HepG2 (cell line): ENCODE results near the gene DIAPH1. TPM values are rescaled to one million over a fixed set of nuclear protein-coding genes. Genes with fewer than 3 reads are reported as not detected.

Experiments
- ATAC-seq: fragments of 200-7000 bp; cut with Tn5 transposase; 3 replicates; pipeline ENCODE4 v1.9.1; 2020; ENCODE audit warnings: mild to moderate bottlenecking, moderate library complexity
- BruUV-seq: library from RNA; stranded (reverse); fragments of 400-500 nt; replicated peaks from 2 replicates; lab custom pipeline; 2021; lab: Mats Ljungman, UMichigan
- CTCF ChIA-PET: fragments of 300-600 bp; formaldehyde crosslinking; extraction: SDS; loops from one replicate; lab custom pipeline; 2021; ENCODE audit warnings: low total read pairs, inconsistent platforms, low intra/inter-chr PET ratio; lab: Yijun Ruan, JAX
- POLR2A ChIA-PET: fragments of 350-600 bp; sonication (Branson Sonifier 250); formaldehyde crosslinking; loops from one replicate; lab custom pipeline; 2020; ENCODE audit warnings: antibody characterized with exemption, inconsistent platforms; lab: Yijun Ruan, JAX
- DNase-seq: peaks from one replicate; pipeline ENCODE4 v3.0.0-alpha.2; 2015; ENCODE audit warnings: low spot score
- FAIRE-seq: peaks from 3 replicates; lab custom pipeline; 2011; peaks lifted over from hg19 to GRCh38; lab: Jason Lieb, UNC
- H2AFZ ChIP-seq: one replicate; pipeline ENCODE4 v1.6.1; 2011; ENCODE audit warnings: low read length, inconsistent platforms
- H3K27ac ChIP-seq: fragments of 300-600 bp; 3 replicates; pipeline ENCODE4 v1.8.0; 2011; ENCODE audit warnings: mixed run types, mild to moderate bottlenecking, mixed read lengths, low read length, inconsistent platforms; ENCODE audit not compliant: insufficient read depth; ENCODE audit errors: extremely low read length
- H3K27me3 ChIP-seq, 2 experiments: fragments of 200-600 bp in 1 of 2; 2 replicates in 1 of 2; 3 replicates in 1 of 2; pipeline versions ENCODE4 v1.6.0 to v1.8.0; 2011; ENCODE audit warnings: low read length in 2 of 2, mild to moderate bottlenecking in 2 of 2, moderate library complexity in 2 of 2, inconsistent platforms in 1 of 2; ENCODE audit not compliant: insufficient read depth in 2 of 2, control insufficient read depth in 1 of 2
- H3K36me3 ChIP-seq, 2 experiments: fragments of 200-600 bp in 1 of 2; replicated peaks in 1 of 2; 2 replicates in 1 of 2; 3 replicates in 1 of 2; pipeline versions ENCODE4 v1.5.1 to v1.8.0; 2011; ENCODE audit warnings: low read length in 2 of 2, inconsistent platforms in 1 of 2; ENCODE audit not compliant: insufficient read depth in 2 of 2, control insufficient read depth in 1 of 2
- H3K4me1 ChIP-seq: 2 replicates; pipeline ENCODE4 v1.5.1; 2012; ENCODE audit warnings: low read length, inconsistent platforms; ENCODE audit not compliant: insufficient read depth
- H3K4me2 ChIP-seq: 2 replicates; pipeline ENCODE4 v1.6.0; 2011; ENCODE audit warnings: low read depth, low read length, inconsistent platforms
- H3K4me3 ChIP-seq, 3 experiments: fragments of 200-600 bp in 1 of 3; sonication (generic), shearing (Covaris generic) in 1 of 3; replicated peaks in 1 of 3; 2 replicates each; pipeline ENCODE4 v1.5.1; 2011 to 2016; ENCODE audit warnings: low read length in 3 of 3, inconsistent platforms in 2 of 3, low read depth in 2 of 3, mild to moderate bottlenecking in 2 of 3, control low read depth in 1 of 3, mixed read lengths in 1 of 3; ENCODE audit not compliant: insufficient read depth in 1 of 3
- H3K79me2 ChIP-seq: one replicate; pipeline ENCODE4 v1.6.1; 2011; ENCODE audit warnings: low read length, inconsistent platforms; ENCODE audit not compliant: insufficient read depth
- H3K9ac ChIP-seq: 2 replicates; pipeline ENCODE4 v1.6.0; 2011; ENCODE audit warnings: mild to moderate bottlenecking, low read depth, low read length, inconsistent platforms; ENCODE audit not compliant: insufficient read depth
- H3K9me3 ChIP-seq: 2 replicates; pipeline ENCODE4 v1.5.1; 2012; ENCODE audit warnings: mild to moderate bottlenecking, low read length
- H4K20me1 ChIP-seq: 2 replicates; pipeline ENCODE4 v1.6.0; 2011; ENCODE audit warnings: inconsistent platforms, mild to moderate bottlenecking, low read length, moderate library complexity; ENCODE audit not compliant: insufficient read depth
- ARHGAP35 ChIP-seq: sonication (generic); formaldehyde crosslinking; IDR thresholded peaks from 2 replicates; pipeline ENCODE4 v1.9.0; 2022; ENCODE audit warnings: mild to moderate bottlenecking, inconsistent platforms, moderate library complexity, missing genetic modification reagents, borderline replicate concordance
- ATRX ChIP-seq: sonication (generic); formaldehyde crosslinking; IDR thresholded peaks from 2 replicates; pipeline ENCODE4 v1.4.0; 2020; ENCODE audit warnings: missing genetic modification reagents, borderline replicate concordance
- CBX1 ChIP-seq: IDR thresholded peaks from one replicate; pipeline ENCODE4 v1.6.1; 2016; ENCODE audit warnings: antibody characterized with exemption, low read depth
- CBX2 ChIP-seq, 2 experiments: fragments of 200-600 bp in 1 of 2; sonication (generic); formaldehyde crosslinking in 1 of 2; IDR thresholded peaks; 2 replicates each; pipeline versions ENCODE4 v1.7.0 to v1.8.1; 2018 to 2022; ENCODE audit warnings: low read depth in 2 of 2, low read length in 1 of 2, mild to moderate bottlenecking in 1 of 2, missing genetic modification reagents in 1 of 2
- CEBPG ChIP-seq: IDR thresholded peaks from 2 replicates; pipeline ENCODE4 v1.6.1; 2016
- CENPT ChIP-seq: sonication (generic); formaldehyde crosslinking; IDR thresholded peaks from 2 replicates; pipeline ENCODE4 v1.8.0; 2022; ENCODE audit warnings: low read depth, mild to moderate bottlenecking, moderate library complexity, missing genetic modification reagents
- FOSL2 ChIP-seq: sonication (generic); formaldehyde crosslinking; IDR thresholded peaks from 2 replicates; pipeline ENCODE4 v1.4.0; 2020; ENCODE audit warnings: missing genetic modification reagents
- GATAD2A ChIP-seq: IDR thresholded peaks from 2 replicates; pipeline ENCODE4 v1.6.1; 2016
- HNF4G ChIP-seq, 2 experiments: sonication (generic) in 1 of 2; formaldehyde crosslinking in 1 of 2; IDR thresholded peaks; 2 replicates each; pipeline versions ENCODE4 v1.4.0 to v1.6.1; 2011 to 2020; ENCODE audit warnings: borderline replicate concordance in 2 of 2, low read depth in 2 of 2, mild to moderate bottlenecking in 2 of 2, low read length in 1 of 2, missing genetic modification reagents in 1 of 2, moderate library complexity in 1 of 2
- KDM2A ChIP-seq: sonication (generic); formaldehyde crosslinking; IDR thresholded peaks from 2 replicates; pipeline ENCODE4 v1.4.0; 2020; ENCODE audit warnings: low read depth, missing genetic modification reagents, borderline replicate concordance
- KDM3A ChIP-seq: IDR thresholded peaks from 2 replicates; pipeline ENCODE4 v1.6.1; 2018; ENCODE audit warnings: low read depth, missing compliant biosample characterization
- KDM5A ChIP-seq: fragments of 200-600 bp; sonication (generic); IDR thresholded peaks from 2 replicates; pipeline ENCODE4 v1.7.0; 2018; ENCODE audit warnings: antibody characterized with exemption, mild to moderate bottlenecking, low read length, borderline replicate concordance
- NR2F6 ChIP-seq, 2 experiments: IDR thresholded peaks; 2 replicates each; pipeline ENCODE4 v1.6.1; 2016; ENCODE audit warnings: antibody characterized with exemption in 1 of 2, mild to moderate bottlenecking in 1 of 2
- PAWR ChIP-seq: sonication (generic); formaldehyde crosslinking; IDR thresholded peaks from 2 replicates; pipeline ENCODE4 v1.4.0; 2020; ENCODE audit warnings: missing genetic modification reagents, mild to moderate bottlenecking, borderline replicate concordance
- RARA ChIP-seq: IDR thresholded peaks from 2 replicates; pipeline ENCODE4 v1.6.1; 2016; ENCODE audit warnings: missing genetic modification reagents, missing compliant biosample characterization
- TRIM24 ChIP-seq: sonication (generic); formaldehyde crosslinking; IDR thresholded peaks from 2 replicates; pipeline ENCODE4 v1.8.0; 2022; ENCODE audit warnings: mild to moderate bottlenecking, missing genetic modification reagents
- WIZ ChIP-seq: sonication (generic); formaldehyde crosslinking; IDR thresholded peaks from 2 replicates; pipeline ENCODE4 v1.5.1; 2020; ENCODE audit warnings: mild to moderate bottlenecking, missing genetic modification reagents
- ZNF207 ChIP-seq: fragments of 450-650 bp; IDR thresholded peaks from 2 replicates; pipeline ENCODE4 v1.6.1; 2016; ENCODE audit warnings: antibody characterized with exemption, borderline replicate concordance
- ZNF263 ChIP-seq: sonication (generic); formaldehyde crosslinking; IDR thresholded peaks from 2 replicates; pipeline ENCODE4 v1.4.0; 2020; ENCODE audit warnings: missing genetic modification reagents
- ZNF460 ChIP-seq: sonication (generic); formaldehyde crosslinking; IDR thresholded peaks from 2 replicates; pipeline ENCODE4 v1.5.1; 2020; ENCODE audit warnings: missing genetic modification reagents, mild to moderate bottlenecking, borderline replicate concordance
- WGBS: methylation state at CpG from one replicate; pipeline ENCODE4 v1.1.6; 2017; ENCODE audit warnings: low lambda C conversion rate; 5-methylcytosine and 5-hydroxymethylcytosine counted together
- in situ Hi-C: cut with HindIII; loops from 2 replicates; pipeline ENCODE4 v1.10.0; 2017; ENCODE audit warnings: low pct_unique_long_range_greater_than_20kb; ENCODE audit not compliant: extremely low pct_ligation_motif_present
- intact Hi-C: fragments of 100-400 bp; cut with micrococcal nuclease; formaldehyde crosslinking; loops from one replicate; pipeline ENCODE4 v1.10.0; 2022; ENCODE audit not compliant: unreplicated experiment
- polyA plus RNA-seq, 8 experiments: library from polyadenylated mRNA; depleted of rRNA in 3 of 8; stranded (reverse) in 7 of 8; unstranded in 1 of 8; fragments of >200 nt; fragmentation: Illumina TruSeq in 4 of 8; extraction: Trizol in 4 of 8; gene quantifications; 2 replicates each; pipeline versions ENCODE4 v1.2.1 to v1.2.3, GENCODE V29; 2011 to 2016; ENCODE audit warnings: low read depth in 4 of 8, missing spikeins in 1 of 8, mixed read lengths in 1 of 8; ENCODE audit not compliant: insufficient read depth in 1 of 8
- total RNA-seq, 5 experiments: library from RNA; depleted of rRNA; stranded (reverse); fragments of >200 nt; fragmentation: Illumina TruSeq; extraction: Trizol; gene quantifications; 2 replicates each; pipeline ENCODE4 v1.2.3, GENCODE V29; 2016; ENCODE audit warnings: low read depth in 1 of 5
- TF ChIP-seq, protein P1 (sequence below): sonication (generic); formaldehyde crosslinking; IDR thresholded peaks from 2 replicates; pipeline ENCODE4 v1.4.0; 2020; ENCODE audit warnings: mild to moderate bottlenecking, low read depth, missing genetic modification reagents
- TF ChIP-seq, protein P2 (sequence below): sonication (generic); formaldehyde crosslinking; IDR thresholded peaks from 2 replicates; pipeline ENCODE4 v1.8.0; 2022; ENCODE audit warnings: missing genetic modification reagents, low read depth, mild to moderate bottlenecking, borderline replicate concordance

The DIAPH1 gene
- total and polyA plus RNA-seq, 2 of the 13 experiments (the other 11 are each of a cell fraction or from before 2014, with no cell fraction given) = 25.1 to 33.9 TPM

DNA sequence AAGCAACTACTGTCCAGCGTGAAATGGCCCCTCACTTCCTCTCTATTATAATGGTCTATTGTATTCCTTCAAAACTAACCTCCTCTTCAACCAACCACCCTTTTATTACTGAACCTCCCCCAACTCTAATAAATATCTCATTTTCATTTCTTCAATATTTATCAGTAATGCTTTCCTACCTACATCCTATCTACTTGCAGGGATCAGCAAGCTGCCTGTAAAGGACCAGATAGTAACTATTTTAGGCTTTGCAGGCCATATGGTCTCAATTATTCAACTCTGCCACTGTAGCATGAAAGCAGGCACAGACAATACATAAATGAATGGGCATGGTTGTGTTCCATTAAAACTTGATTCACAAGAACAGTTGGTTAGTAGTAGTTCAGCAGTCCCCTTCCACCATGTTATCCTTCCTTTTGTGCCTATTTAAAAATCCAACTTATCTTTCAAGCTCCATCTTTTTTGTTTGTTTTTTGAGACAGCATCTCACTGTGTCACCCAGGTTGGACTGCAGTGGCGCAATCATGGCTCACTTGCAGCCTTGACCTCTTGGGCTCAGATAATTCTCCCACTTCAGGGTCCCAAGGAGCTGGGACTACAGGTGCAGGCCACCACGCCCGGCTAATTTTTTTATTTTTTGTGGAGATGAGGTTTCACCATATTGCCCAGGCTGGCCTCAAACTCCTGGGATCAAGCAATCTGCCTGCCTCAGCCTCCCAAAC lies 84.1 kb downstream of the DIAPH1 start:
- H3K27ac ChIP-seq = no peak overlapping the region
- WGBS = 92% methylated on average over 4 of the region's 4 CpGs
- H2AFZ ChIP-seq = no peak overlapping the region
- peak; percentile 8 for DNase-seq
- no peak overlapping the region for H3K4me3 ChIP-seq
- H3K4me2 ChIP-seq = no peak overlapping the region
- in situ Hi-C loops (no loop called here), intact Hi-C loops (no loop called here)
- H3K4me1 ChIP-seq = peaks cover 15% of the 10 kb centered on the region
- no peaks in the 10 kb centered on the region for H3K9me3 ChIP-seq
- H3K79me2 ChIP-seq = no peaks in the 10 kb centered on the region
- H3K36me3 ChIP-seq = peaks cover 12 to 36% of the 10 kb centered on the region in 2 experiments
- H3K9ac ChIP-seq = no peak overlapping the region
- BruUV-seq = no TSS peak
- peak; percentile 58 for FAIRE-seq
- no peaks in the 10 kb centered on the region for H3K27me3 ChIP-seq
- ChIA-PET CTCF (no interaction called here), POLR2A (no interaction called here)
- H4K20me1 ChIP-seq = no peaks in the 10 kb centered on the region
- no peak for ATAC-seq
- TF ChIP-seq KDM2A (CRISPR knock-in tag) (no peak), WIZ (CRISPR knock-in tag) (no peak), ARHGAP35 (CRISPR knock-in tag) (no peak), PAWR (CRISPR knock-in tag) (no peak), CBX2 (IDR thresholded peaks at IDR 0.05; ENCODE audit: low read depth, low read length) (no peak), CBX2 (CRISPR knock-in tag; IDR thresholded peaks at IDR 0.05; ENCODE audit: low read depth) (no peak), CBX1 (no peak), NR2F6 (IDR thresholded peaks at IDR 0.05) (peak; percentile 57), NR2F6 (CRISPR knock-in tag; IDR thresholded peaks at IDR 0.05) (peak; percentile 68), FOSL2 (CRISPR knock-in tag) (peak; percentile 31; the same call in 1 of the 2 replicates), ATRX (CRISPR knock-in tag) (no peak), ZNF460 (CRISPR knock-in tag) (no peak), GATAD2A (CRISPR knock-in tag) (peak; percentile 56), ZNF207 (no peak), KDM3A (CRISPR knock-in tag) (no peak), CEBPG (CRISPR knock-in tag) (peak; percentile 69), TRIM24 (no peak), RARA (CRISPR knock-in tag) (no peak), CENPT (CRISPR knock-in tag) (no peak), HNF4G (IDR thresholded peaks at IDR 0.05; ENCODE audit: borderline replicate concordance, low read depth, low read length) (no peak), HNF4G (CRISPR knock-in tag; IDR thresholded peaks at IDR 0.05; ENCODE audit: borderline replicate concordance, low read depth) (no peak), ZNF263 (CRISPR knock-in tag) (no peak), KDM5A (no peak)
- TF ChIP-seq, protein P1, sequence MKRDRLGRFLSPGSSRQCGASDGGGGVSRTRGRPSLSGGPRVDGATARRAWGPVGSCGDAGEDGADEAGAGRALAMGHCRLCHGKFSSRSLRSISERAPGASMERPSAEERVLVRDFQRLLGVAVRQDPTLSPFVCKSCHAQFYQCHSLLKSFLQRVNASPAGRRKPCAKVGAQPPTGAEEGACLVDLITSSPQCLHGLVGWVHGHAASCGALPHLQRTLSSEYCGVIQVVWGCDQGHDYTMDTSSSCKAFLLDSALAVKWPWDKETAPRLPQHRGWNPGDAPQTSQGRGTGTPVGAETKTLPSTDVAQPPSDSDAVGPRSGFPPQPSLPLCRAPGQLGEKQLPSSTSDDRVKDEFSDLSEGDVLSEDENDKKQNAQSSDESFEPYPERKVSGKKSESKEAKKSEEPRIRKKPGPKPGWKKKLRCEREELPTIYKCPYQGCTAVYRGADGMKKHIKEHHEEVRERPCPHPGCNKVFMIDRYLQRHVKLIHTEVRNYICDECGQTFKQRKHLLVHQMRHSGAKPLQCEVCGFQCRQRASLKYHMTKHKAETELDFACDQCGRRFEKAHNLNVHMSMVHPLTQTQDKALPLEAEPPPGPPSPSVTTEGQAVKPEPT = no peak
- TF ChIP-seq, protein P2, sequence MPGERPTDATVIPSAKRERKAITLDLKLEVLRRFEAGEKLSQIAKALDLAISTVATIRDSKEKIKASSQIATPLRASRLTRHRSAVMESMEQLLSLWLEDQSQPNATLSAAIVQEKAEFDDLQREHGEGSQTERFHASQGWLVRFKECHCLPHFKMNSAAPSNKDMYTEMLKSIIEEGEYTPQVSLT (CRISPR knock-in tag) = no peak
